ENCODE measurements around the gene EXOC3L1. TPM values are rescaled to one million over a fixed set of nuclear protein-coding genes. Genes with fewer than 3 reads are reported as not detected.

The EXOC3L1 gene
- total RNA-seq, 4 donors from 2014 or later, result 0.29 to 5.1 (median 1.8) TPM

DNA sequence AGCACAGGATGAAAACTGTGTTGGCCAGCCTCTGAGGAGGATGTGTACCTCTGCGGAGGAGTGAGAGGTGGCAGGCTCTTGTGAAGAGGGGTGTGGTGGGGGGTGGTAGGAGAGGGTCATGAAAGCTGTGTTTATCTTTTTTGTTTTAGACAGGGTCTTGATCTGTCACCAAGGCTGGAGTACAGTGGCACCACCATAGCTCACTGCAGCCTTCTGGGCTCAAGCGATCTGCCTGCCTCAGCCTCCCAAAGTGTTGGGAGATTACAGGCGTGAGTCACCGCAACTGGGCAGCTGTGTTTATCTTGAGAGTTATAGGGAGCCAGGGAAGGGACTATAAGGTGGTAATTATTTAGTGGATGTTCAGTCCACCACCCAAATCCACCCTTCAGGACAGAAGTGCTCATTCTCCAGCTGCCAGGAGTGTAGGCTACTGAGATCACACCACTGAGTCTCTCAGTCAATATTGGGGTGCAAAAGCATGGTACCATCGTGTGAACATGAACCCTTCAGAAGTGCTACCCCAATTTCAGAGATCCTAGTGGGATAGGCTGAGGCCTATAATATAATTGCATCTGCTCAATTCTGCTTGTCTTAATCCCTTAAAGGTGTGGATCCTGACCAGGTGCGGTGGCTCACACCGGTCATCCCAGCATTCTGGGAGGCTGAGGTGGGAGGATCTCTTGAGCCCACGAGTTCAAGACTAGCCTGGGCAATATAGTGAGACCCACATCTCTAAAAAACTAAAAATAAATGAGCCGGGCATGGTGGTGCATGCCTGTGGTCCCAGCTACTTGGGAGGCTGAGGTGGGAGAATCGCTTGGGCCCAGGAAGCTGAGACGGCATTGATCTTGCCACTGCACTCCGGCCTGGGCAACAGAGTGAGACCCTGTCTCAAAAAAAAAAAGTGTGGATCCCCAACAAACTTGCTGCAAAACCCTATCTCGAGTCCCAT lies 788 bp upstream of the EXOC3L1 start:
- intact Hi-C loops (cut with DNase I; ENCODE audit: low total_unique reads), result no loop called here
- TF ChIP-seq POLR2A (IDR thresholded peaks at IDR 0.05), result no peak
- TF ChIP-seq, protein P1, sequence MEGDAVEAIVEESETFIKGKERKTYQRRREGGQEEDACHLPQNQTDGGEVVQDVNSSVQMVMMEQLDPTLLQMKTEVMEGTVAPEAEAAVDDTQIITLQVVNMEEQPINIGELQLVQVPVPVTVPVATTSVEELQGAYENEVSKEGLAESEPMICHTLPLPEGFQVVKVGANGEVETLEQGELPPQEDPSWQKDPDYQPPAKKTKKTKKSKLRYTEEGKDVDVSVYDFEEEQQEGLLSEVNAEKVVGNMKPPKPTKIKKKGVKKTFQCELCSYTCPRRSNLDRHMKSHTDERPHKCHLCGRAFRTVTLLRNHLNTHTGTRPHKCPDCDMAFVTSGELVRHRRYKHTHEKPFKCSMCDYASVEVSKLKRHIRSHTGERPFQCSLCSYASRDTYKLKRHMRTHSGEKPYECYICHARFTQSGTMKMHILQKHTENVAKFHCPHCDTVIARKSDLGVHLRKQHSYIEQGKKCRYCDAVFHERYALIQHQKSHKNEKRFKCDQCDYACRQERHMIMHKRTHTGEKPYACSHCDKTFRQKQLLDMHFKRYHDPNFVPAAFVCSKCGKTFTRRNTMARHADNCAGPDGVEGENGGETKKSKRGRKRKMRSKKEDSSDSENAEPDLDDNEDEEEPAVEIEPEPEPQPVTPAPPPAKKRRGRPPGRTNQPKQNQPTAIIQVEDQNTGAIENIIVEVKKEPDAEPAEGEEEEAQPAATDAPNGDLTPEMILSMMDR (IDR thresholded peaks at IDR 0.05), result no peak

DNA sequence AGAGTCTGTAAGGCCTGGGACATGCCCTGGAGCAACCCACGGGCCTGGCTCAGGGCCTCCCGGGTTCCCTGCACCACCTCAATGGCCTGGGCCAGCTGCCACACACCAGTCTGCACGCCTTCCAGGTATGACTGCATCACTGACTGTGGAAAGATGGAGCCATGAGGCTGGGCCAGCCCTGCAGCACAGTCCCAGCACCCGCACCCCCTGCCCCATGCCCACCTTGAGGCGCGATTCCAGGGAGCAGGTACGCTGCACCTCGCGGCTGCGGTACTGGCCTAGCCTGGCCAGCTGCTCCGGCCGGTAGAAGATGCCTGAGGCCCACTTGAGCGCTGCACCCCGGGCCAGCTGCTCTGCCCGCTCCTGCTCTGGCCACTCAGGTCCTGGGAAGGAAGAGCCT lies 1.1 kb downstream of the EXOC3L1 start:
- intact Hi-C loops (cut with DNase I; ENCODE audit: low total_unique reads), result no loop called here
- no peak overlapping the region for H3K27ac ChIP-seq
- no peak for DNase-seq
- no peaks in the 10 kb centered on the region for H3K9me3 ChIP-seq
- H3K4me1 ChIP-seq, result peaks cover 11 to 18% of the 10 kb centered on the region in 2 donors
- H3K36me3 ChIP-seq, result no peaks in the 10 kb centered on the region
- no peaks in the 10 kb centered on the region for H3K27me3 ChIP-seq
- TF ChIP-seq POLR2A (IDR thresholded peaks at IDR 0.05), result no peak
- TF ChIP-seq, protein P1 (IDR thresholded peaks at IDR 0.05), result no peak
- no peak overlapping the region for H3K4me3 ChIP-seq

More for the DNA sequence above, 788 bp upstream of the EXOC3L1 start:
- H3K4me3 ChIP-seq, result no peak overlapping the region
- H3K27ac ChIP-seq, result no peak overlapping the region
- peaks cover 9 to 11% of the 10 kb centered on the region in 2 donors for H3K4me1 ChIP-seq
- H3K36me3 ChIP-seq, result no peaks in the 10 kb centered on the region
- H3K27me3 ChIP-seq, result no peaks in the 10 kb centered on the region
- no peaks in the 10 kb centered on the region for H3K9me3 ChIP-seq
- no peak for DNase-seq

DNA sequence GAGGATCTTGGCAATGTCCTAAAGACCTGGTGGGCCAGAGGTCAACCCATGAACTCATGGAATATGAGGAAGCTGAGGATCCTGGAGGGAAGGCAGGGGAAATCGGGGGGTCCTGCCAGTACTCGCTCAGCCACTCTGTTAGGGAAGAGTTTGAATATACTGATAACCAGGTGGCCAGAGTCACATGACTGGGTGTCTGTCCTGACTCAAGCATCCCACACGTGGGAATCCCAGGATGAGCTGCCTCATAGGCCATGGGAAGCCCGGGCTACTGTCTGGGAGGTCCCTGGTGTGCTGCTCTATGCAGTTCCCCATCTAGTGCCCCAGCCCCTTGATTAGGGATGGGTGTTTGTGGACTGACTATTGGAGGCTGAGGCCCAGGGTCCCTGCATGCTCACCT lies 1.6 kb downstream of the EXOC3L1 start:
- Histone ChIP-seq H3K4me1 (peaks cover 7 to 17% of the 10 kb centered on the region in 2 donors), H3K36me3 (no peaks in the 10 kb centered on the region), H3K27me3 (no peaks in the 10 kb centered on the region), H3K4me3 (no peak overlapping the region), H3K27ac (no peak overlapping the region), H3K9me3 (no peaks in the 10 kb centered on the region)
- TF ChIP-seq, protein P1 (IDR thresholded peaks at IDR 0.05), result no peak
- TF ChIP-seq POLR2A (IDR thresholded peaks at IDR 0.05), result no peak
- intact Hi-C loops (cut with DNase I; ENCODE audit: low total_unique reads), result no loop called here
- no peak for DNase-seq

DNA sequence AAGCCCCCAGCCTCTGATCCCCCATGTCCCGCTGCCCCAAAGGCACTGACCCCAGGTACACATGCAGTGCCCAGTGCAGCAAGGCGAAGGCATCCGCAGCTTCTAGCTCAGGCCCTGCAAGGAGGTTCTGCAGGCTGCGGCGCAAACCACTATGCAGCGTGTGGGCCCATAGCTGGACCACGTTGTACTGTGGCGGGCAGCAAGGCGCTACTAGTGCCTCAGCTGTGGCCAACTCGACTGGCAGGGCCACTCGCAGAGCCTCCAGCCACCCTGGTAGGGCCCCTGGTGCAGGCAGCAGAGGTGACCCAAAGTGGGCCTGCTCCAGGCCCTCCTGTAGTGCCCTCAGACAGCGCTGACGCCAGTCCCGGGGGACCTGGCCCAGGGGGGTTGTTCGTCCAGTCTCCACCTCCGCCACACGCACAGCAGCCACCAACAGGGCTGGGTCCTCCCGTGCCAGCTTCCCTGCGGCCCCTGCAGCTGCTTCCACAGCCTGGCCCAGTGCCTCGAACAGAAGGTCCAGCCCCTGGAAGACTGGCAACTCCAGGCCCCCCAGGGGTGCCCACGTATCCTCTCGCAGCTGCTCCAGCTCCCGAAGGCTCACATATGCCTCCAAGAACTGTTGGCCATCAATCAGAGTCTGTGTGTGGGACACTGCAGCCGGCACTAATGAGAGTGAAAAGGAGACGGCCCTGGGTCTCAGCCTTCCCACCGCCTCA lies 2.6 kb downstream of the EXOC3L1 start:
- intact Hi-C loops (cut with DNase I; ENCODE audit: low total_unique reads), result no loop called here
- no peak for DNase-seq
- no peaks in the 10 kb centered on the region for H3K36me3 ChIP-seq
- H3K27ac ChIP-seq, result no peak overlapping the region
- no peaks in the 10 kb centered on the region for H3K9me3 ChIP-seq
- no peak overlapping the region for H3K4me3 ChIP-seq
- TF ChIP-seq, protein P1 (IDR thresholded peaks at IDR 0.05), result no peak
- TF ChIP-seq POLR2A (IDR thresholded peaks at IDR 0.05), result no peak
- H3K4me1 ChIP-seq, result peaks cover 0 to 9% of the 10 kb centered on the region in 2 donors
- H3K27me3 ChIP-seq, result no peaks in the 10 kb centered on the region

DNA sequence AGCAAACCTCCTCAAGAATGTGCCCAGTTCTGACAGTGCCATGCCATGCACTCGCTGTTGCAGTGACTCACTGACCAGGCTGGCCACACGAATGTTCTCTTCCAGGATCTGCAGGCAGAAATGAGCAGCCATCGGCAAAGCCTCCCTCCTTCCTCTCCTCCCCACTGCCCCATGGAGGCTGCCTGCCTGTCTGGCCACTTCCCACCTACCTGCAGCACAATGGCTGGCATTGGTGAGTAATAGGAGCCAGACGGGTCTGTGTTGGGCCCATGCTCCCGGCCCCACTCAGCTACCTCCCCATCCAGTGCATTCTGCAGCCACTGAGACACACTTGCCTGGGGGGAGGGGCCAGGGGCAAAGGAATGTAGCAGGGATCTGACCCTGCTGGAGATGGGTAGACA lies 3.4 kb downstream of the EXOC3L1 start:
- H3K36me3 ChIP-seq, result no peaks in the 10 kb centered on the region
- no peaks in the 10 kb centered on the region for H3K27me3 ChIP-seq
- H3K9me3 ChIP-seq, result no peaks in the 10 kb centered on the region
- peaks cover 0 to 9% of the 10 kb centered on the region in 2 donors for H3K4me1 ChIP-seq
- intact Hi-C loops (cut with DNase I; ENCODE audit: low total_unique reads), result no loop called here
- H3K4me3 ChIP-seq, result no peak overlapping the region
- DNase-seq, result no peak
- TF ChIP-seq POLR2A (IDR thresholded peaks at IDR 0.05), result no peak
- TF ChIP-seq, protein P1 (IDR thresholded peaks at IDR 0.05), result no peak
- H3K27ac ChIP-seq, result no peak overlapping the region
